HG03520 (cell line): ENCODE results near the gene CENPX.

Experiments
- ATAC-seq: cut with Tn5 transposase; IDR thresholded peaks from one replicate; pipeline ENCODE4 v1.9.1; 2021; ENCODE audit warnings: mild to moderate bottlenecking, moderate library complexity; ENCODE audit not compliant: unreplicated experiment

Gene CENPX

GRCh38 chr17:82000803-82001570, 21.7 kb downstream of the CENPX start:
- ATAC-seq = no peak

GRCh38 chr17:81999976-82000802, 22.5 kb downstream of the CENPX start:
- ATAC-seq = no peak

GRCh38 chr17:81999587-81999975, 23.1 kb downstream of the CENPX start:
- no peak for ATAC-seq

- no peak for ATAC-seq
Observed at GRCh38 chr17:81998691-81999438, 23.8 kb downstream of the CENPX start.

- ATAC-seq = no peak
Observed at GRCh38 chr17:81998212-81998611, 24.5 kb downstream of the CENPX start.

GRCh38 chr17:81996757-81997441, 25.8 kb downstream of the CENPX start:
- ATAC-seq = no peak

GRCh38 chr17:81996232-81996756, 26.4 kb downstream of the CENPX start:
- no peak for ATAC-seq

GRCh38 chr17:81995463-81996231, 27.0 kb downstream of the CENPX start:
- ATAC-seq = no peak

GRCh38 chr17:81994593-81995462, 27.9 kb downstream of the CENPX start:
- no peak for ATAC-seq

- no peak for ATAC-seq
Observed at GRCh38 chr17:81993729-81994592, 28.7 kb downstream of the CENPX start.

- ATAC-seq = no peak
Observed at GRCh38 chr17:81992306-81993102, 30.2 kb downstream of the CENPX start.

GRCh38 chr17:81991684-81992305, 30.9 kb downstream of the CENPX start:
- ATAC-seq = no peak

- ATAC-seq = no peak
Observed at GRCh38 chr17:81990836-81991683, 31.6 kb downstream of the CENPX start.

- ATAC-seq = no peak
Observed at GRCh38 chr17:81987161-81987770, 35.4 kb downstream of the CENPX start.

GRCh38 chr17:81986606-81987005, 36.1 kb downstream of the CENPX start:
- ATAC-seq = no peak
